ENCODE data around the gene POM121L12. TPM values are rescaled to one million over a fixed set of nuclear protein-coding genes. Genes with fewer than 3 reads are reported as not detected.

The POM121L12 gene
- total RNA-seq, 1 experiment from 2014 or later = not detected

DNA sequence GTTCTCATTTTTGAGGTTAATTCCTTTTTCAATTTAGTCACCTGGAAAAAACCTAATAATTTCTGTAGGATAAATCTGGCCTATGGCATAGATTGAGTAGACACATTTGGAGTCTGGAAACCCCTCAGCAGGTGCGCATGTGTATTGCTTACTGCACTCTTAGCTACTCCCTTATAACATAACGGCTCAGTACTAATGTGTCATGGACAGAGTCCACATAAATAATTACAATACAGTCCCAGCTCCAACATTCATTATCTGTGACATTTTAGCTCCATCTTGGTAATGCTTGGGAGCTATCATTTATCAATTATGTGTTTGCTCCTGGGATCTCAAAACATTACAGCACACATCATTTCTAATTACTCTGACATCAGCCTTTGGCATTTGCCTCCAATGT lies 33.2 kb downstream of the POM121L12 start:
- H3K9me3 ChIP-seq = no peaks in the 10 kb centered on the region
- intact Hi-C loops (cut with micrococcal nuclease; ENCODE audit: unreplicated experiment) = no loop called here
- BruUV-seq (replicated peaks) = no TSS peak
- Mint-ChIP-seq H3K4me1 (ENCODE audit: low read depth, unreplicated experiment) (no peaks in the 10 kb centered on the region), H3K27me3 (ENCODE audit: insufficient read depth, unreplicated experiment) (peaks cover 3% of the 10 kb centered on the region), H3K4me3 (ENCODE audit: unreplicated experiment) (no peak overlapping the region), H3K27ac (ENCODE audit: unreplicated experiment) (no peak overlapping the region), H3K9me3 (ENCODE audit: unreplicated experiment) (no peaks in the 10 kb centered on the region), H3K36me3 (ENCODE audit: insufficient read depth, unreplicated experiment) (no peaks in the 10 kb centered on the region)
- no peak overlapping the region for H3K4me3 ChIP-seq (ENCODE audit: low read depth, low read length)
- DNase-seq = no peak
- no peaks in the 10 kb centered on the region for H3K27me3 ChIP-seq (replicated peaks; ENCODE audit: control insufficient read depth, insufficient read depth, low read length)
- POLR2A ChIA-PET = no interaction called here
- H3K4me1 ChIP-seq = no peaks in the 10 kb centered on the region
- TF ChIP-seq, protein P1, sequence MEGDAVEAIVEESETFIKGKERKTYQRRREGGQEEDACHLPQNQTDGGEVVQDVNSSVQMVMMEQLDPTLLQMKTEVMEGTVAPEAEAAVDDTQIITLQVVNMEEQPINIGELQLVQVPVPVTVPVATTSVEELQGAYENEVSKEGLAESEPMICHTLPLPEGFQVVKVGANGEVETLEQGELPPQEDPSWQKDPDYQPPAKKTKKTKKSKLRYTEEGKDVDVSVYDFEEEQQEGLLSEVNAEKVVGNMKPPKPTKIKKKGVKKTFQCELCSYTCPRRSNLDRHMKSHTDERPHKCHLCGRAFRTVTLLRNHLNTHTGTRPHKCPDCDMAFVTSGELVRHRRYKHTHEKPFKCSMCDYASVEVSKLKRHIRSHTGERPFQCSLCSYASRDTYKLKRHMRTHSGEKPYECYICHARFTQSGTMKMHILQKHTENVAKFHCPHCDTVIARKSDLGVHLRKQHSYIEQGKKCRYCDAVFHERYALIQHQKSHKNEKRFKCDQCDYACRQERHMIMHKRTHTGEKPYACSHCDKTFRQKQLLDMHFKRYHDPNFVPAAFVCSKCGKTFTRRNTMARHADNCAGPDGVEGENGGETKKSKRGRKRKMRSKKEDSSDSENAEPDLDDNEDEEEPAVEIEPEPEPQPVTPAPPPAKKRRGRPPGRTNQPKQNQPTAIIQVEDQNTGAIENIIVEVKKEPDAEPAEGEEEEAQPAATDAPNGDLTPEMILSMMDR (IDR thresholded peaks at IDR 0.05; ENCODE audit: insufficient read depth in 1 of 2, low read depth in 1 of 2, low read length in 1 of 2, severe bottlenecking in 1 of 2, unreplicated experiment in 1 of 2) = no peak
- CTCF ChIA-PET = no interaction called here
- no peaks in the 10 kb centered on the region for H3K36me3 ChIP-seq (ENCODE audit: control insufficient read depth, insufficient read depth, low read length)

DNA sequence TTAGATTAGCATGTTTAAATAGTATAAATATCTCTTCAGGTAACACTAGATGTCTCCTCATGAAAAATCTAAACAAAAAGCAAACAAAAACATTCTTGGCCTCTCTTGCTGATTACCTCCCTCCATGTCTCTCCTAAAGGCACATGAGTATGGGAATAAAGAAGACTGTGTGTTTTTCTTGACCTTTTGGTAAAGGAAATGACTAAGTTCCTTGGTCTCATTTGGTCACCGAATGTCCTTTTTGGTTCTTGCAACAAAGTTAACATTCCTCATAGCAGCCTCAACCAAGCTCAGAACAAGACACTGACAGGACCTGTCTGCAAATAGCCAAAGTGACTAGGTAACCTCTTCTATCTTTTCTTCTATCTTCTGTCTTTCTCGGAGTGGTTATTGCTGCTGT lies 35.5 kb downstream of the POM121L12 start:
- Mint-ChIP-seq H3K36me3 (ENCODE audit: insufficient read depth, unreplicated experiment) (no peaks in the 10 kb centered on the region), H3K27me3 (ENCODE audit: insufficient read depth, unreplicated experiment) (peaks cover 3% of the 10 kb centered on the region), H3K27ac (ENCODE audit: unreplicated experiment) (no peak overlapping the region), H3K4me3 (ENCODE audit: unreplicated experiment) (no peak overlapping the region), H3K4me1 (ENCODE audit: low read depth, unreplicated experiment) (no peaks in the 10 kb centered on the region), H3K9me3 (ENCODE audit: unreplicated experiment) (no peaks in the 10 kb centered on the region)
- DNase-seq = no peak
- no TSS peak for BruUV-seq (replicated peaks)
- intact Hi-C loops (cut with micrococcal nuclease; ENCODE audit: unreplicated experiment) = no loop called here
- H3K27me3 ChIP-seq (replicated peaks; ENCODE audit: control insufficient read depth, insufficient read depth, low read length) = no peaks in the 10 kb centered on the region
- H3K36me3 ChIP-seq (ENCODE audit: control insufficient read depth, insufficient read depth, low read length) = no peaks in the 10 kb centered on the region
- TF ChIP-seq, protein P1 (IDR thresholded peaks at IDR 0.05; ENCODE audit: insufficient read depth in 1 of 2, low read depth in 1 of 2, low read length in 1 of 2, severe bottlenecking in 1 of 2, unreplicated experiment in 1 of 2) = no peak
- ChIA-PET CTCF (no interaction called here), POLR2A (no interaction called here)
- no peaks in the 10 kb centered on the region for H3K9me3 ChIP-seq
- no peak overlapping the region for H3K4me3 ChIP-seq (ENCODE audit: low read depth, low read length)
- no peaks in the 10 kb centered on the region for H3K4me1 ChIP-seq

All from Caco-2 (cell line).